22Rv1 (cell line): ENCODE data around the gene SPSB2.

ENCODE experiments used
- ZFX ChIP-seq: fragments of 450-650 bp; IDR thresholded peaks from 2 replicates; pipeline ENCODE4 v1.6.1; 2017; ENCODE audit warnings: antibody characterized with exemption, borderline replicate concordance
- TF ChIP-seq, protein P1 (sequence below): fragments of 450-650 bp; IDR thresholded peaks from 2 replicates; pipeline ENCODE4 v1.5.1; 2017; ENCODE audit warnings: mild to moderate bottlenecking

GRCh38 chr12:6860942-6861341 is 12.2 kb downstream of the SPSB2 start:
- TF ChIP-seq, protein P1, sequence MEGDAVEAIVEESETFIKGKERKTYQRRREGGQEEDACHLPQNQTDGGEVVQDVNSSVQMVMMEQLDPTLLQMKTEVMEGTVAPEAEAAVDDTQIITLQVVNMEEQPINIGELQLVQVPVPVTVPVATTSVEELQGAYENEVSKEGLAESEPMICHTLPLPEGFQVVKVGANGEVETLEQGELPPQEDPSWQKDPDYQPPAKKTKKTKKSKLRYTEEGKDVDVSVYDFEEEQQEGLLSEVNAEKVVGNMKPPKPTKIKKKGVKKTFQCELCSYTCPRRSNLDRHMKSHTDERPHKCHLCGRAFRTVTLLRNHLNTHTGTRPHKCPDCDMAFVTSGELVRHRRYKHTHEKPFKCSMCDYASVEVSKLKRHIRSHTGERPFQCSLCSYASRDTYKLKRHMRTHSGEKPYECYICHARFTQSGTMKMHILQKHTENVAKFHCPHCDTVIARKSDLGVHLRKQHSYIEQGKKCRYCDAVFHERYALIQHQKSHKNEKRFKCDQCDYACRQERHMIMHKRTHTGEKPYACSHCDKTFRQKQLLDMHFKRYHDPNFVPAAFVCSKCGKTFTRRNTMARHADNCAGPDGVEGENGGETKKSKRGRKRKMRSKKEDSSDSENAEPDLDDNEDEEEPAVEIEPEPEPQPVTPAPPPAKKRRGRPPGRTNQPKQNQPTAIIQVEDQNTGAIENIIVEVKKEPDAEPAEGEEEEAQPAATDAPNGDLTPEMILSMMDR: no peak
- no peak for TF ChIP-seq ZFX
